Endothelial cell of umbilical vein (primary cell): Measurements from ENCODE around the gene DYNLL2.

ENCODE experiments used
- CTCF ChIP-seq, 2 donors: IDR thresholded peaks; 1 replicate in 1 of 2; 2 replicates in 1 of 2; pipeline ENCODE4 v1.5.1; 2011; ENCODE audit warnings: low read length in 2 of 2, mild to moderate bottlenecking in 2 of 2, moderate library complexity in 2 of 2, control low read depth in 1 of 2, inconsistent platforms in 1 of 2, low read depth in 1 of 2; ENCODE audit not compliant: insufficient read depth in 1 of 2; ENCODE audit errors: extremely low read depth in 1 of 2
- POLR2A ChIP-seq: IDR thresholded peaks from 2 replicates; pipeline ENCODE4 v1.6.1; 2012; ENCODE audit warnings: low read depth, mild to moderate bottlenecking, control low read depth, low read length
- POLR2AphosphoS5 ChIP-seq: IDR thresholded peaks from 2 replicates; pipeline ENCODE4 v1.6.1; 2012; ENCODE audit warnings: low read depth, mild to moderate bottlenecking, control low read depth, low read length, moderate library complexity; ENCODE audit not compliant: insufficient read depth

DNA sequence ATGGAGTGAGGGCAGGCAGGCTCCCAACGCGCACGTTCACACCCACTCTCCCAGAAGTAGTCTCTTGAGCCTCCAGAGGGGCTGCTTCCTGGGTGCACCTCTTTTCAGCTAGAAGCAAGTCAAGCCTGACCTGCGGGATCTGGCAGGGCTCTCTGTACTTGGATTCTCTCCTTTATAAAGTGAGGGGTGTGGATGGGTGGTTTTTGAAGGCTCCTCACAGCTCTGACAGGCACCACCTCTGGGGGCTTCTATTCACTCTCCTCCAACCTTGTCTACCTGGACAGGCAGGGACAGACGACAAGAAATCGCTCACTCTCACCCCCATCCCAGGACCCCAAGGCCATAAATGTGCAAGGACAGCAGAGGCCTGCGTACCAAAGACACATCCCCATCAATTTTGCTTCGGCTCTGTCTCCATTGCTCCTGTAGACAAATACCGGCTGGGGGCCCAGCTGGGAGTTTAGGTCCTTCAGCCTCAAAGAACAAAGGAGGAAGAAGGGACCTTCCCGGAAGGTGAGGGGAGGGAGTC is 814 bp upstream of the DYNLL2 start:
- TF ChIP-seq CTCF (IDR thresholded peaks at IDR 0.05; ENCODE audit: extremely low read depth in 1 of 2, insufficient read depth in 1 of 2, low read depth in 1 of 2, low read length in 2 of 2) (no peak), POLR2A (no peak), POLR2AphosphoS5 (no peak)
